K562 (cell line): Measurements from ENCODE around the gene SLC25A14. TPM values are rescaled to one million over a fixed set of nuclear protein-coding genes. Genes with fewer than 3 reads are reported as not detected.

Experiments
- BCOR ChIP-seq: fragments of 450-650 bp; IDR thresholded peaks from 2 replicates; pipeline ENCODE4 v1.6.1; 2016
- DACH1 ChIP-seq: fragments of 450-650 bp; IDR thresholded peaks from 2 replicates; pipeline ENCODE4 v1.6.1; 2018; ENCODE audit not compliant: partially characterized antibody
- ETV6 ChIP-seq, 3 experiments: fragments of 150-350 bp in 1 of 3; sonication (generic) in 1 of 3; formaldehyde crosslinking in 1 of 3; IDR thresholded peaks; 2 replicates each; pipeline versions ENCODE4 v1.6.1 to v1.8.0; 2014 to 2022; ENCODE audit warnings: borderline replicate concordance in 2 of 3, low read depth in 2 of 3, antibody characterized with exemption in 1 of 3, low read length in 1 of 3, mild to moderate bottlenecking in 1 of 3, missing genetic modification reagents in 1 of 3
- GATAD2A ChIP-seq: fragments of 450-650 bp; IDR thresholded peaks from 2 replicates; pipeline ENCODE4 v1.6.1; 2017
- HDAC6 ChIP-seq: IDR thresholded peaks from 2 replicates; pipeline ENCODE4 v1.6.1; 2012; ENCODE audit warnings: low read depth, mild to moderate bottlenecking, control low read depth, inconsistent platforms, low read length, moderate library complexity
- HMGN3 ChIP-seq: IDR thresholded peaks from 2 replicates; pipeline ENCODE4 v1.6.1; 2011; ENCODE audit warnings: borderline replicate concordance, low read depth, mild to moderate bottlenecking, mixed read lengths, low read length; ENCODE audit not compliant: insufficient read length; ENCODE audit errors: extremely low read depth
- KLF13 ChIP-seq: fragments of 450-650 bp; IDR thresholded peaks from 2 replicates; pipeline ENCODE4 v1.6.1; 2016; ENCODE audit warnings: missing genetic modification characterization, low read depth, mild to moderate bottlenecking, missing compliant biosample characterization, moderate library complexity, borderline replicate concordance
- KLF16 ChIP-seq: IDR thresholded peaks from 2 replicates; pipeline ENCODE4 v1.6.1; 2016; ENCODE audit warnings: antibody characterized with exemption
- PRMT5 ChIP-seq: sonication (generic); formaldehyde crosslinking; IDR thresholded peaks from 2 replicates; pipeline ENCODE4 v1.5.0; 2020; ENCODE audit warnings: missing genetic modification reagents
- SFPQ ChIP-seq: fragments of 200-400 bp; formaldehyde crosslinking; IDR thresholded peaks from 2 replicates; pipeline ENCODE4 v1.6.1; 2017; ENCODE audit warnings: mild to moderate bottlenecking, low read depth, low read length, moderate library complexity
- SMARCE1 ChIP-seq: fragments of 450-650 bp; IDR thresholded peaks from 2 replicates; pipeline ENCODE4 v1.7.1; 2016; ENCODE audit warnings: mild to moderate bottlenecking
- TAF1 ChIP-seq: IDR thresholded peaks from 2 replicates; pipeline ENCODE4 v1.6.1; 2011; ENCODE audit warnings: mild to moderate bottlenecking, low read length, moderate library complexity; ENCODE audit not compliant: insufficient read depth, control insufficient read depth, severe bottlenecking; ENCODE audit errors: extremely low read depth
- TEAD1 ChIP-seq, 2 experiments: fragments of 450-650 bp in 1 of 2; sonication (generic) in 1 of 2; formaldehyde crosslinking; IDR thresholded peaks; 2 replicates each; pipeline versions ENCODE4 v1.4.0 to v1.8.0; 2020 to 2022; ENCODE audit warnings: mild to moderate bottlenecking in 2 of 2, missing genetic modification reagents in 1 of 2
- TFE3 ChIP-seq: fragments of 450-650 bp; formaldehyde crosslinking; IDR thresholded peaks from 2 replicates; pipeline ENCODE4 v1.4.0; 2020; ENCODE audit warnings: mild to moderate bottlenecking, mixed read lengths
- ZC3H8 ChIP-seq: fragments of 450-650 bp; IDR thresholded peaks from 2 replicates; pipeline ENCODE4 v1.6.1; 2017
- ZNF23 ChIP-seq: fragments of 250-450 bp; sonication (Bioruptor Pico); IDR thresholded peaks from 2 replicates; pipeline ENCODE4 v1.4.0; 2020; ENCODE audit warnings: mild to moderate bottlenecking
- ZNF785 ChIP-seq: fragments of 250-450 bp; sonication (Bioruptor Pico); IDR thresholded peaks from 2 replicates; pipeline ENCODE4 v1.4.0; 2020; ENCODE audit warnings: mild to moderate bottlenecking
- polyA plus RNA-seq, 8 experiments: library from polyadenylated mRNA; depleted of rRNA in 4 of 8; stranded (reverse) in 5 of 8; unstranded in 3 of 8; fragments of >200 nt; fragmentation: Nextera tagmentation in 2 of 8; fragmentation: Illumina TruSeq in 1 of 8; extraction: Ambion mirVana in 2 of 8; extraction: Trizol in 1 of 8; gene quantifications; 2 replicates each; pipeline versions ENCODE4 v1.2.1 to v1.2.3, GENCODE V29; 2011 to 2014; ENCODE audit warnings: inconsistent platforms in 1 of 8, missing spikeins in 1 of 8
- total RNA-seq, 7 experiments: library from RNA; depleted of rRNA in 6 of 7; stranded (reverse); fragments of >200 nt in 6 of 7; fragmentation: Illumina TruSeq in 2 of 7; extraction: Trizol in 2 of 7; gene quantifications; 2 replicates each; pipeline versions ENCODE4 v1.2.1 to v1.2.3, GENCODE V29; 2011 to 2021; ENCODE audit warnings: low replicate concordance in 1 of 7
- TF ChIP-seq, protein P1 (sequence below): fragments of 450-650 bp; IDR thresholded peaks from 2 replicates; pipeline ENCODE4 v1.6.1; 2018; ENCODE audit not compliant: partially characterized antibody
- TF ChIP-seq, protein P2 (sequence below): fragments of 450-650 bp; IDR thresholded peaks from 2 replicates; pipeline ENCODE4 v1.6.1; 2017; ENCODE audit warnings: mild to moderate bottlenecking, moderate library complexity

SLC25A14 gene
- total and polyA plus RNA-seq, 9 of the 15 experiments (the other 6 are each of a cell fraction or from before 2014, with no cell fraction given), result 9.5 to 33.3 (median 15.8) TPM

DNA sequence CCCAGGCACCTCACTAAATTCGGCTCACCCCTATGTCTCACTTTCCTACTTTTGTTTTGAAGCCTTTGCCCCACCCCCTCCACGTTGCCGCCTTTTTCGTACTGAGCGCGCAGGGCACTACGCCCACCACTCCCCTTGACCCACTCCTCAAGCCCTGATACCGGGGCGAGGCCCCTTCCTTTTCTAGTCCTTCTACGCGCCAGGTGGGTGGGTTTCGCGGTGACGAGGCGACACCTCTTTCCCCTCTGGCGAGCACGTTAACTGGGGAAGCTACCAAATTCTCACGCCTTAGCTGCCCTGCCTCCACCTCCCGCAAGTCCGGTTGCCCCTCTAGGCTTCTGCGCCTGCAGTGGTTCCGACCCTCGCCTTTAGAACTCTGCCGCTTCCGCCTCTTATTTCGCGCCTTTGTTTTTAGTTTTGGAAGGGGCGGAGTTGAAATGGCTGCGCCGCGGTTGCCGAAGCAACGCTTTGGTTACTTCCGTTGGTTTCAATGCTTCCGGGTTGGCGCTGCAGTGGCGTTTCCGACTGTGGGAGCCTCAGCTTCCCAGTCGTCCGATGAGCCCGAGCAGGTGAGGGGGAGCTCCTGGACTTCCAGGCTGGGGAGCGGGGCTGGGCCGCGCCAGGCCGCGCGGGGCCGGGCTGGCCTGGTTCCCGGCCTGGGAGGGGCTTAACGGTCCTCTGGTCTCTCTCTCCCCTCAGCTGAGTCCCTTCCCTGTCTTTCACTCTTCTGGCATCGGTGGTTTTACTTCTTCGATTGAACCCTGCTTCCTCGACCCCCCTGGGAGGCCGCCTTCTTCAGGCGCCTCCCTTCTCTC, at the start of gene SLC25A14 (continued):
- TF ChIP-seq TEAD1 (CRISPR knock-in tag; IDR thresholded peaks at IDR 0.05) (0 out of 4 replicates have a peak, but pooled peaks of 1 of the 2 experiments have one; percentile 29), HMGN3 (peak; percentile 50), ETV6 (IDR thresholded peaks at IDR 0.05; ENCODE audit: borderline replicate concordance in 1 of 2, low read depth in 2 of 2, low read length in 1 of 2) (peak; percentile 49 to 74; a peak in 2 of 4 replicates), ETV6 (CRISPR knock-in tag; IDR thresholded peaks at IDR 0.05; ENCODE audit: borderline replicate concordance) (no peak), ZC3H8 (no peak), BCOR (no peak), SMARCE1 (no peak), KLF16 (no peak), SFPQ (no peak), TFE3 (CRISPR knock-in tag) (no peak), TAF1 (peak; percentile 59), ZNF785 (CRISPR knock-in tag) (no peak), ZNF23 (no peak), KLF13 (tag) (no peak), DACH1 (no peak), PRMT5 (CRISPR knock-in tag) (no peak), GATAD2A (no peak), HDAC6 (no peak)
- TF ChIP-seq, protein P1, sequence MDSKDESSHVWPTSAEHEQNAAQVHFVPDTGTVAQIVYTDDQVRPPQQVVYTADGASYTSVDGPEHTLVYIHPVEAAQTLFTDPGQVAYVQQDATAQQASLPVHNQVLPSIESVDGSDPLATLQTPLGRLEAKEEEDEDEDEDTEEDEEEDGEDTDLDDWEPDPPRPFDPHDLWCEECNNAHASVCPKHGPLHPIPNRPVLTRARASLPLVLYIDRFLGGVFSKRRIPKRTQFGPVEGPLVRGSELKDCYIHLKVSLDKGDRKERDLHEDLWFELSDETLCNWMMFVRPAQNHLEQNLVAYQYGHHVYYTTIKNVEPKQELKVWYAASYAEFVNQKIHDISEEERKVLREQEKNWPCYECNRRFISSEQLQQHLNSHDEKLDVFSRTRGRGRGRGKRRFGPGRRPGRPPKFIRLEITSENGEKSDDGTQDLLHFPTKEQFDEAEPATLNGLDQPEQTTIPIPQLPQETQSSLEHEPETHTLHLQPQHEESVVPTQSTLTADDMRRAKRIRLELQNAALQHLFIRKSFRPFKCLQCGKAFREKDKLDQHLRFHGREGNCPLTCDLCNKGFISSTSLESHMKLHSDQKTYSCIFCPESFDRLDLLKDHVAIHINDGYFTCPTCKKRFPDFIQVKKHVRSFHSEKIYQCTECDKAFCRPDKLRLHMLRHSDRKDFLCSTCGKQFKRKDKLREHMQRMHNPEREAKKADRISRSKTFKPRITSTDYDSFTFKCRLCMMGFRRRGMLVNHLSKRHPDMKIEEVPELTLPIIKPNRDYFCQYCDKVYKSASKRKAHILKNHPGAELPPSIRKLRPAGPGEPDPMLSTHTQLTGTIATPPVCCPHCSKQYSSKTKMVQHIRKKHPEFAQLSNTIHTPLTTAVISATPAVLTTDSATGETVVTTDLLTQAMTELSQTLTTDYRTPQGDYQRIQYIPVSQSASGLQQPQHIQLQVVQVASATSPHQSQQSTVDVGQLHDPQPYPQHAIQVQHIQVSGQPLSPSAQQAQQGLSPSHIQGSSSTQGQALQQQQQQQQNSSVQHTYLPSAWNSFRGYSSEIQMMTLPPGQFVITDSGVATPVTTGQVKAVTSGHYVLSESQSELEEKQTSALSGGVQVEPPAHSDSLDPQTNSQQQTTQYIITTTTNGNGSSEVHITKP, result peak; percentile 34
- TF ChIP-seq, protein P2, sequence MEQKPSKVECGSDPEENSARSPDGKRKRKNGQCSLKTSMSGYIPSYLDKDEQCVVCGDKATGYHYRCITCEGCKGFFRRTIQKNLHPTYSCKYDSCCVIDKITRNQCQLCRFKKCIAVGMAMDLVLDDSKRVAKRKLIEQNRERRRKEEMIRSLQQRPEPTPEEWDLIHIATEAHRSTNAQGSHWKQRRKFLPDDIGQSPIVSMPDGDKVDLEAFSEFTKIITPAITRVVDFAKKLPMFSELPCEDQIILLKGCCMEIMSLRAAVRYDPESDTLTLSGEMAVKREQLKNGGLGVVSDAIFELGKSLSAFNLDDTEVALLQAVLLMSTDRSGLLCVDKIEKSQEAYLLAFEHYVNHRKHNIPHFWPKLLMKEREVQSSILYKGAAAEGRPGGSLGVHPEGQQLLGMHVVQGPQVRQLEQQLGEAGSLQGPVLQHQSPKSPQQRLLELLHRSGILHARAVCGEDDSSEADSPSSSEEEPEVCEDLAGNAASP, result no peak
